Fibroblast of villous mesenchyme (primary cell): Measurements from ENCODE around the gene RFX3. TPM values are rescaled to one million over a fixed set of nuclear protein-coding genes. Genes with fewer than 3 reads are reported as not detected.
A peak's percentile ranks its signal among the peaks of the same experiment; 100 is the strongest.

Experiments
- DNase-seq: peaks from one replicate; pipeline ENCODE4 v3.0.0-alpha.2; 2010; ENCODE audit warnings: low read depth
- H3K4me3 ChIP-seq: 2 replicates; pipeline ENCODE4 v1.5.1; 2011; ENCODE audit warnings: low read depth, mild to moderate bottlenecking, low read length
- total RNA-seq: library from RNA; depleted of rRNA; stranded (reverse); fragments of >200 nt; gene quantifications from 2 replicates; pipeline ENCODE4 v1.2.3, GENCODE V29; 2012
- TF ChIP-seq, protein P1 (sequence below): IDR thresholded peaks from 2 replicates; pipeline ENCODE4 v1.5.1; 2012; ENCODE audit warnings: low read depth, mild to moderate bottlenecking, low read length; ENCODE audit not compliant: insufficient read depth

The RFX3 gene
- total RNA-seq, 1 donor = 3.5 TPM

DNA sequence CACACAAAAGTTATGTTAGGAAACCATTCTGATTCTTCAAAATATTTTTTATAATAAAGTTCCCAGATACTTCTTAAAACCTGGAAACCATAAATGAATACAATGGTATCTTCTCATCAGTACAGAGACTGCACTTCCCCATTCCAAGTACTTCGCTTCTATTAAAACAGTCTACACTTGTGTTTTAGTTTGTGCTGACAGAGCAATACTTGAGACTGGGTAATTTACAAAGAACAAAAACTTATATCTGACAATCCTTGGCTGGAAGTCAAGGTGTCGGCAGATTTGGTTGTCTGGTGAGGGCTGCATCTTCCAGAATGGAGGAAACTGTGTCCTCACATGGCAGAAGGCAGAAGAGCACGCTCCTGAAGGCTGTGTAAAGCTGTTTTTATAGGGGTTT lies 70.1 kb downstream of the RFX3 start:
- TF ChIP-seq, protein P1, sequence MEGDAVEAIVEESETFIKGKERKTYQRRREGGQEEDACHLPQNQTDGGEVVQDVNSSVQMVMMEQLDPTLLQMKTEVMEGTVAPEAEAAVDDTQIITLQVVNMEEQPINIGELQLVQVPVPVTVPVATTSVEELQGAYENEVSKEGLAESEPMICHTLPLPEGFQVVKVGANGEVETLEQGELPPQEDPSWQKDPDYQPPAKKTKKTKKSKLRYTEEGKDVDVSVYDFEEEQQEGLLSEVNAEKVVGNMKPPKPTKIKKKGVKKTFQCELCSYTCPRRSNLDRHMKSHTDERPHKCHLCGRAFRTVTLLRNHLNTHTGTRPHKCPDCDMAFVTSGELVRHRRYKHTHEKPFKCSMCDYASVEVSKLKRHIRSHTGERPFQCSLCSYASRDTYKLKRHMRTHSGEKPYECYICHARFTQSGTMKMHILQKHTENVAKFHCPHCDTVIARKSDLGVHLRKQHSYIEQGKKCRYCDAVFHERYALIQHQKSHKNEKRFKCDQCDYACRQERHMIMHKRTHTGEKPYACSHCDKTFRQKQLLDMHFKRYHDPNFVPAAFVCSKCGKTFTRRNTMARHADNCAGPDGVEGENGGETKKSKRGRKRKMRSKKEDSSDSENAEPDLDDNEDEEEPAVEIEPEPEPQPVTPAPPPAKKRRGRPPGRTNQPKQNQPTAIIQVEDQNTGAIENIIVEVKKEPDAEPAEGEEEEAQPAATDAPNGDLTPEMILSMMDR = no peak
- no peak for DNase-seq
- H3K4me3 ChIP-seq = no peak overlapping the region

DNA sequence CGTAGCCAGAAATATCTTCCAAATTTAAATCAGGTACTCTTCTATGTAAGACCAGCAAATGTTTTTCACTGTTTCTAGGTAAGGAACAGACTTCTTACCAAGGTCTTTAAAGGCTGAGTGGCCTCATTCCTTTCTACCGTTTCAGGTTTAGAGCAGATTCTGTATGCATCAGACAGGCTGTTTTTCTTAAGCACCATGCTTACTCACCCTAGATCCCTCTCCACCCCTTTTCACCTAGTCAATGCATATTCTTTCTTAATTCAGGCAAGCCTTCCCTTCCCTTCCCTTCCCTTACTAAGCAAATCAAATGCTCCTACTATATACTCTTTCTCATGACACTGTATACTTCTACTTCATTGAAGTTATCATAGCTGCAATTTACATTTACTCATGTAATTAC lies 70.7 kb downstream of the RFX3 start:
- no peak for DNase-seq
- TF ChIP-seq, protein P1 = no peak
- no peak overlapping the region for H3K4me3 ChIP-seq

DNA sequence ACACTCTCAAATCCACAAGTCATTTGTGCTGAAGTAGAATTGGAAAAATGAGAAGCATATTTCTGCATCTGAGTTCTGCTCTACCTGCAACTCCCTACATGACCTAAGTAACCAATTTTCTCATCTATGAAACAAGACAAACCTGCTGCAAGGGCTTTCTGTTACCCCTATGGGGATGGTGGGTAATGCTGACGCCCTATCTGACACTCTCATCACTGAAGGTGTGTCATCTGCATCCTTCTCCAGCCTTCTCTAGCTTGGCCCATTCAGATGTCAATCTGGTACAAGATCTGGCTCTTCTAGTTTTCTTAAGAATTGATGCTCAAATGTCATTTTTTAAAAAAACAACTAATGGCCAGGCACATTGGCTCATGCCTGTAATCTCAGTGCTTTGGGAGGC lies 73.8 kb downstream of the RFX3 start:
- no peak for DNase-seq
- no peak overlapping the region for H3K4me3 ChIP-seq
- TF ChIP-seq, protein P1 = no peak

DNA sequence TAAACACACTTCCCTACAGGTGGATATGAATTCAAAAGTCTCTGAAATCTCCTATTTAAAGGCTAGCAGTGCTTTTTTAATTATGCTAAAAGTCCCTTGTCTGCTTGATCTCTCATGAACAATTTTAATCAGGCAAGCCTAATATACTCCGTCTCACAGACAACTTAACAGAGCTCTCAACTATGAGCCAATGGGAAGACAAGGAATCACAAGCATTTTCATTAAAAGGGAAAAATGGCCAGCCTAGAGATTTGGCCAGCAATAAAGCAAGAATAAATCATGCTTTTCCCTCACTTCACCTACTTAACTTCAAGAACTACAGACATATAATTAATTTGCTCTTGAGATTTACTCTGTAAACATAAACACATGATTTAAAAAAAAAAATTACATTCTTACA lies 78.0 kb downstream of the RFX3 start:
- no peak overlapping the region for H3K4me3 ChIP-seq
- DNase-seq = no peak
- TF ChIP-seq, protein P1 = no peak

DNA sequence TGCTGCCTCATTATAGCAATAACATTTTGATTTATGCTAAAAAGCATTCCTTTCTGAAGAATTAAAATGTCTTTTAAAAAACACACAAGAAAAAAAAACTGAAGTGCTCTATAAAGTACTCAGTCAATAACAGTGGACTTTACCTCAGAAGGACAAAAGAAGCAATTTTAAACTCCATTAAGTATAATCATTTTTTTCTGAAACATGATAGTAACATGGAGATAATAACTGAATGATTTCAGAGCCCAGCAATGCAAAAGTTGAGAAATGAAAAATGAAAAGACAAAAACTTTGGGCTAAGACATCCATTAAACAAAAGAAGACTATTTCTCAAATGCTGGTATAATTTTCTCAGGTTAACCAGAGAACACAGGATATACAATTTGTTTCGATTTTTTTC lies 78.7 kb downstream of the RFX3 start:
- DNase-seq = no peak
- no peak overlapping the region for H3K4me3 ChIP-seq
- TF ChIP-seq, protein P1 = no peak

DNA sequence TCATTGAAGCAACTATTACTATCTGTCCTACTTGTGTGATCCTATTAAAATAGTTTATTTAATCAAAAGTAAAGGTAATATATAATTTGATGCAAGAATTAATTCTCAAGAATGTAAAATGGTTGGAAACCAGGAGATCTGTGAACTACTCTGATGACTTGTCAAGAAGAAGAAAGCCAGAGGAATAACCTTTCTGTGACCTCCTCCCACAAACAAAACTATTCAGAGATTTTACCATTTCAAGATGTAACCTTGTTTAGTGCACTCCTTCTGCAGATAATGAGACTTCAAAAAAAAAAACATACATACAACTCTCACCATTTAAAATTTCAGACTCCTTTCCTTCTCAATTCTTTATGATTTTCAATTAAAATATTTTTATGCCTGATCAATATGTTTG lies 79.5 kb downstream of the RFX3 start:
- peak; percentile 56 for DNase-seq
- H3K4me3 ChIP-seq = no peak overlapping the region
- TF ChIP-seq, protein P1 = no peak

DNA sequence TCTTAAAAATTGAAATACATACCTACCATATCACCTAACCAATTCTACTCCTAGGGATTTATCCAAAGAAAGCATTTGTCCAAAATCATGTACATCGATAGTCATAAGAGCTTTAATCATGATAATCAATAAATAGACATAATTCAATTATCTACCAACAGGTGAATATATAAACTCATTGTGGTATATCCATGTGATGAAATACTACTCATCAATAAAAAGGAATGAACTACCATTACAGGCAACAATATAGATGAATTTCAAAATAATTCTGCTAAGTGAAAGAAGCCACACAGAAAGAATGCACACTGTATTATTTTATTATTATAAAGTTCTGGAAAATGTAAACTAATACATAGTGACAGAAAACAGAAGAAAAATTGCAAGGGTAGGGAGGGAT lies 81.8 kb downstream of the RFX3 start:
- TF ChIP-seq, protein P1 = no peak
- DNase-seq = no peak
- H3K4me3 ChIP-seq = no peak overlapping the region
